Psoas muscle (tissue), 8 donors: ENCODE data around the gene CEBPB. TPM values are rescaled to one million over a fixed set of nuclear protein-coding genes. Genes with fewer than 3 reads are reported as not detected.

Experiments
- ATAC-seq, 4 donors: fragments of 200-7000 bp; cut with Tn5 transposase; one replicate each; pipeline ENCODE4 v1.9.1; 2020; ENCODE audit warnings: moderate library complexity in 3 of 4, mild to moderate bottlenecking in 2 of 4
- DNase-seq, 2 donors: peaks; one replicate each; pipeline ENCODE4 v3.0.0-alpha.2; 2020
- H3K27ac ChIP-seq: fragments of 200-600 bp; one replicate; pipeline ENCODE4 v1.8.0; 2022
- H3K27me3 ChIP-seq, 3 donors: fragments of 200-600 bp in 1 of 3; one replicate each; pipeline versions ENCODE4 v1.6.1 to v1.8.0; 2013 to 2022; ENCODE audit warnings: low read length in 2 of 3, mild to moderate bottlenecking in 2 of 3, moderate library complexity in 1 of 3; ENCODE audit not compliant: insufficient read depth in 3 of 3
- H3K36me3 ChIP-seq, 2 donors: fragments of 200-600 bp in 1 of 2; one replicate each; pipeline versions ENCODE4 v1.6.1 to v1.8.0; 2013 to 2022; ENCODE audit warnings: low read depth in 1 of 2, mild to moderate bottlenecking in 1 of 2, moderate library complexity in 1 of 2; ENCODE audit not compliant: insufficient read depth in 1 of 2
- H3K4me1 ChIP-seq: fragments of 200-600 bp; one replicate; pipeline ENCODE4 v1.8.0; 2022
- H3K4me3 ChIP-seq: fragments of 200-600 bp; one replicate; pipeline ENCODE4 v1.8.0; 2022; ENCODE audit warnings: mild to moderate bottlenecking
- H3K9me3 ChIP-seq: fragments of 200-600 bp; one replicate; pipeline ENCODE4 v1.8.0; 2022
- CTCF ChIP-seq: fragments of 200-600 bp; IDR thresholded peaks from one replicate; pipeline ENCODE4 v1.8.0; 2022; ENCODE audit warnings: antibody characterized with exemption
- WGBS, 3 donors: extraction: QIAGEN DNeasy Blood & Tissue Kit; methylation state at CpG; one replicate each; pipeline versions ENCODE4 v1.1.6 to v1.1.7; 2013; 5-methylcytosine and 5-hydroxymethylcytosine counted together
- intact Hi-C, 2 donors: fragments of 100-400 bp; cut with DNase I; formaldehyde crosslinking; loops; one replicate each; pipeline versions ENCODE4 v1.11.0 to v1.14.2; 2022
- polyA plus RNA-seq, 3 donors: library from polyadenylated mRNA; stranded (reverse); fragments of 200-250 nt; gene quantifications; one replicate each; pipeline ENCODE4 v1.2.3, GENCODE V29; 2013
- total RNA-seq, 4 donors: library from RNA; stranded (reverse); fragmentation: NEBNext Ultra II Directional in 2 of 4; extraction: Animal tissue kit (Norgen Biotek cat#: 25700) in 2 of 4; gene quantifications; one replicate each; pipeline versions ENCODE4 v1.2.1 to v1.2.4, GENCODE V29; 2021 to 2023
- donor health status: healthy with polysubstance abuse.
- donor health status: DM: no; HTN: no; CAD: no; lungs with moderate emphysema.
- donor health status: Bipolar disorder and iron deficiency.
- donor health status: healthy.
- donor health status: DM: yes; HTN: yes; CAD: no.
- donor health status: DM: no; HTN: no; CAD: no.
- donor health status: DM: no; HTN: no; CAD: no.
- donor health status: DM: yes; HTN: yes; CAD: no.

CEBPB gene
- total and polyA plus RNA-seq, 7 donors, result 38.7 to 445 (median 144) TPM

GRCh38 chr20:50220093-50220893 is 29.7 kb downstream of the CEBPB start:
- H3K36me3 ChIP-seq, result no peaks in the 10 kb centered on the region
- DNase-seq, result no peak
- no peak for TF ChIP-seq CTCF
- no peak overlapping the region for H3K27ac ChIP-seq
- 86 to 90% (median 88%) methylated on average over 11 of the region's 11 CpGs for WGBS, 3 donors
- intact Hi-C loops, result no loop called here
- ATAC-seq, result no peak
- H3K9me3 ChIP-seq, result no peaks in the 10 kb centered on the region
- H3K27me3 ChIP-seq, result no peaks in the 10 kb centered on the region
- no peak overlapping the region for H3K4me3 ChIP-seq
- H3K4me1 ChIP-seq, result peaks cover 8% of the 10 kb centered on the region

GRCh38 chr20:50220894-50221365 is 30.3 kb downstream of the CEBPB start:
- H3K4me1 ChIP-seq, result peaks cover 8% of the 10 kb centered on the region
- H3K27ac ChIP-seq, result no peak overlapping the region
- no peak for ATAC-seq
- no peaks in the 10 kb centered on the region for H3K9me3 ChIP-seq
- 80 to 84% (median 83%) methylated on average over 13 of the region's 13 CpGs for WGBS, 3 donors
- H3K4me3 ChIP-seq, result no peak overlapping the region
- TF ChIP-seq CTCF, result no peak
- intact Hi-C loops, result no loop called here
- no peaks in the 10 kb centered on the region for H3K36me3 ChIP-seq
- H3K27me3 ChIP-seq, result no peaks in the 10 kb centered on the region
- no peak for DNase-seq

GRCh38 chr20:50221501-50222308 is 31.1 kb downstream of the CEBPB start:
- no peaks in the 10 kb centered on the region for H3K27me3 ChIP-seq
- ATAC-seq (peak in 2 of 4 donors; percentile 15 to 34), DNase-seq (no peak)
- H3K27ac ChIP-seq, result no peak overlapping the region
- intact Hi-C loops, result no loop called here
- peaks cover 8% of the 10 kb centered on the region for H3K4me1 ChIP-seq
- no peak for TF ChIP-seq CTCF
- H3K4me3 ChIP-seq, result no peak overlapping the region
- 77 to 79% (median 78%) methylated on average over 18 of the region's 18 CpGs for WGBS, 3 donors
- no peaks in the 10 kb centered on the region for H3K36me3 ChIP-seq
- no peaks in the 10 kb centered on the region for H3K9me3 ChIP-seq

- intact Hi-C loops, result no loop called here
Observed at GRCh38 chr20:50222309-50223038, 31.8 kb downstream of the CEBPB start.

More at GRCh38 chr20:50222309-50223038, 31.8 kb downstream of the CEBPB start:
- H3K4me1 ChIP-seq, result peaks cover 8% of the 10 kb centered on the region
- ATAC-seq, result no peak
- no peaks in the 10 kb centered on the region for H3K27me3 ChIP-seq
- no peaks in the 10 kb centered on the region for H3K9me3 ChIP-seq
- no peak for TF ChIP-seq CTCF
- H3K27ac ChIP-seq, result no peak overlapping the region
- no peaks in the 10 kb centered on the region for H3K36me3 ChIP-seq
- 88 to 94% (median 91%) methylated on average over 12 of the region's 12 CpGs for WGBS, 3 donors
- no peak overlapping the region for H3K4me3 ChIP-seq
- no peak for DNase-seq
